SKM-1 treated with dmso at 0.1 percent for 144 hours (cell line): ENCODE results near the gene C22orf15.

ENCODE experiments used
- DNase-seq: peaks from one replicate; lab custom pipeline; 2025; ENCODE audit not compliant: unreplicated experiment; lab: John Stamatoyannopoulos, UW

Gene C22orf15

DNA sequence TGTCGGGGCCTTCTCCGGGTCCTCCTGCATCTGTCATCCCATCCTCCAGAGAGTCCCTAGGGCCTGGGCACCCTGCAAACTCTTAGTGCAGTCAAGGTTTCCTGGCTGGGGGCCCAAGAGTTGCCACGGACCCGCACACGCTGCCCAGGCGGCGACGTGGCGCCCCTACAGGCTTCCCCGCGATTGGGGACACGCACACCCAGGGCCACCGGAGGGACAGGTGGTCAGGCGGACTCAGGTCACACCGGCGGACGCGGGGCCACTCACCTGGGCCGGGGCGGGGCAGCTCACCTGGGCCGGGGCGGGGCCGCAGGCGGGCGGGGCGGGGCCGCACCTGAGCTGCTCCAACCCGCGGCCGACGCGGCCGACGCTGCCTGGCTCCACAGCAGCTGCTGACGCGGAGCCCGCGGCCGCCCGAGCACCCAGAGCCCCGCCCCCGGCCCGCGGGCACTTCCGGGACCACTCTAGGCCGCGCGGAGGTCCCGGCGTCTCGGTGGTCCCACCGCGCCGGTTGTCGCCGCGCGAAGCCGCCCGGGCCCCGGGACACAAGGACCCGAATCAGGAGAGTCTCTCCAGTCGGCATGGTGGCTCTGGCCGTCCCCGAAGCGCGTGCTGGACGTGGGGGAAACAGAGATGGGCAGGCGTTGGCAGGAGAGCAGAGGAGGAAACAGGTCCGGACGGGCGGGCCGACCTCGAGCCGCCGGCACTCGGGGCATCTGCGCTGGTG is 11.9 kb upstream of the C22orf15 start, which contains the start of gene ZNF70:
ZNF70 (minus strand) TSS at position 399 of the 727 bp plus-strand sequence. CDS start 5,972 bp downstream, outside the sequence.
- peak; percentile 45 for DNase-seq

DNA sequence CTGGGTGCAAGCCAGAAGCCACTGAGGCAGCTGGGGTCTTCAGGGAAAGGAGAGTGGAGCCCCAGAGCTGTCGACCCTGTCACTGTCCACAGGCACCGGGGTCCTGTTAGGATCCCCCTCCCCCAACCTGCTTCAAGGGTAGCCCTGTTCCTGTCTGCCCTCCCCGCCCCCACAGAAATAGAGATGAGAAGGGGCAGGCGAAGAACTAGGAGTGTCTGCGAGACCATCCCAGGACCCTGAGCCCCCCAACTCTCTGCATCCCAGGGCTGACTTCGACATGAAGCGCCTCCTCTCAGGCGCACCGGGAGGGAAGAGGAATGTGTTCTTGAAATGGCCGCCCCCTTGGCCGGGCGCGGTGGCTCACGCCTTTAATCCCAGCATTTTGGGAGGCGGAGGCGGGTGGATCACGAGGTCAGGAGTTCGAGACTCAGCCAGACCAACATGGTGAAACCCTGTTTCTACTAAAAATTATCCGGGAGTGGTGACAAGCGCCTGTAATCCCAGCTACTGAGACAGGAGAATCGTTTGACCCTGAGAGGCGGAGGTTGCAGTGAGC is 11.3 kb upstream of the C22orf15 start:
- DNase-seq = no peak

DNA sequence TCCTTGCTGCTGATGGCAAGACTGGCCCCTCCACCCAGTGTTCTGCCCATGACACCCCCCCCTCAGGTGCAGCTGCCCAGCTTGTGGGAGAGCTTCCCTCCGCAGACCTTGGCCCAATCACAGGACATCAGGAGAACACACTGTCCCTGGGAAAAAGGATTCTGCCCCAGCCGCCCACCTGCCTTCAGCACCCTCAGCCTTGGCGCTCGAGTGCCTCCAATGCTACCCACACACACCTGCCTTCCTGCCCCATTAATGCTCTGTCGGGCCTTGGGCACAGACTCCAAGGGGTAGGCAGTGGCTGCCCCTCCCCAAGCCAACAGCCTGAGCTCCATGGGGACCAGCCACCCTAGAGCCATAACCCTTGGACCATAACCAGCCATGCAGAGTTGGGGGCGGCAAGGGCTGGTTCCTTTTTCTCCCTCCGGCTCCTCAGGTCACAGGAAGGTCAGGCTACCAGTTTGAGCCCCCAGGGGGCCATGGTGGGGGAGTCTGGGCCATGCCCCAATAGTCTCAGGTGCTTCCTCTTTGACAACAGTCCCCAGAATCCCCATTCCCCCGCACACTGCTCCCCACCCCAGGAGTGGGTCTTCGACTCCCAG is 10.6 kb upstream of the C22orf15 start:
- DNase-seq = no peak

DNA sequence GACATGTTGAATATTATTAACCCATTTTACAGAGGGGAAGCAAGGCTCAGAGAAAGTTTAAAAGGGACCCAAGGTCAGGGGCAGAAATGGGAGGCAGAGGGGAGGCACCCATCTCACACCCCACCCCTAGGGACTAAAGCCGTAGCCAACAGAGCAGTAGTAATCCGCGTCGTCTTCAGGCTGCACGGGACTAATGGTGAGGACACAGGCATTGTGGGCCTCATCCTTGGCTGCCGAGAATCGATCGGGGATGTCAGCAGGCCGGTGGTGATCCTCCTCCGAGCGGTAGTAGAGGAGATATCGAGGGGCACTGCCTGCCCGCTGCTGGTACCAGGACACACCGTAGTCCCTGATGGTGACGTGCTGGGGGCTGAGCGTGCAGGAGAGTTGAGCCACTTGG is 10.0 kb upstream of the C22orf15 start:
- DNase-seq = no peak

DNA sequence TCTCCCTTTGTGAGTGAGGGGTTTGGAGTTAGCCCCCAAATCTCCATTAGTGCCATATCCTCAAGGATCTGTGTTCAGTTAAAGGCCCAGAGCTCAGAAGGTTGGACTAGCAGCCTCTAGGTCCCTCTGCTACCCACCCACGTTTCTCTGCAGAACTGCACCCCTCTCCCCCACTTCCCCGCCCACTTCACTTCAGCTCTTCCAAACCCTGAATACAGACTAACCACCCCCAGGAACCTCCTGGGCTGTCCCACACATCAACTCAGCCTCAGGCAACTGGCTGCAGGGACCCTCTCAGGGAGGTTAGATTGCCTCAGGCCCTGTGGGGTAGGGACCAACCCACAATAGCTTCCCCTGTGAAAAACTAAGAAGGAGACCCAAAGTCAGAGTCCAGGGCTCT is 9.4 kb upstream of the C22orf15 start:
- no peak for DNase-seq

DNA sequence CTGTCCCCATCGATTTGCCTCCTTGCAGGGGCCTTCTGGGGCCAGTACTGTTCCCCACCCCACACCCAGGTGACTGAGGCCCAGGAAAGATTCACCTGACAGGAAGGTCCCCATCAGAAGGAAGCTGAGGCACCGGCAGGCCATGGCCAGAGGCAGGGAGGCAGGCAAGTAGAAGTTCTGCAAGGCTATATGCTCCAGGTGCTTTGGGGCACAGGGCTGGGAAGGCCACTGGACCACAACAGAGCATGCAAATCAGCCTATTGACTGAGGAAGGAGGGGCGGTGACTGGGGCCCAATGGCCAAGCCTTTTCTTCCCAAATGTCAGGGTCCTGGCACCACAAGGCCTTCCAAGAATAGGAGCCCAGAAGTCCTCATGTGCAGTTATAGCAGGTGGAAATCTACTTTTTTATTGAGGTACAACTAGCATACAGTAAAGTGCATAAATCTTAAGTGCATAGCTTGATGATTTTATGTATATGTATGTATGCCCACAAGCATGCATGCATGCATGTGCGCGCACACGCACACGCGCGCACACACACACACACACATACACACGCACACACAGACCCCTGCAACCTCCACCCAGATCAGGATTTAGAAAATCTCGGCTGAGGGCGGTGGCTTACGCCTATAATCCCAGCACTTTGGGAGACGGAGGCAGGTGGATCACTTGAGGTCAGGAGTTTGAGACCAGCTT is 8.4 kb upstream of the C22orf15 start, which contains the start of gene VPREB3:
VPREB3 (minus strand) TSS at position 206 of the 700 bp plus-strand sequence; CDS start at position 144, 62 bp downstream.
- no peak for DNase-seq

DNA sequence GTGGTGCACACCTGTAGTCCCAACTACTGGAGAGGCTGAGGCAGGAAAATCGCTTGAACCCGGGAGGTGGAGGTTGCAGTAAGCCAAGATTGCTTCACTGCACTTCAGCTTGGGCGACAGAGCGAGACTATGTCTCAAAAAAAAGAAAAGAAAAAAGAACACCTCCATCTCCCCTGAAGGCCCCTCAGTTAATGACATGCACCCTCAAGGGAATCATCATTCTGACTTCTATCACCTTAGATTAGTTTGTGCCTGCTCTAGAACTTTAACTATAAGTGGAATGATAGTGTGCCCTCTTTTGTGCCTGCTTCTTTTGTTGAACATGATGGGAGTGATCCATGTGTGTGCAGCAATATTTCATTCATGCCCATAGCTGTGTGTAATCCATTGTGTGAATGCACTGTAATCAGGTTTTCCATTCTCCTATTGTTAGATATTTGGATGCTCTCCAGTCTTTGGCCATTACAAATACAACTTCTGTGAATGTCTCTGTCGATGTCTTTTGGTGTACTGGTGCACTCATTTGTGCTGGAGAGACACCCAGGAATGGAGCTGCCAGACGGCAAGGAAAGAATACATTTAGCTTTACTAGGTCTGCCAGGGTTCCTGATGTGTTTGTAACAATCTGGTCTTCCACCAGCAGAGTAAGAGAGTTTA is 7.7 kb upstream of the C22orf15 start:
- no peak for DNase-seq

DNA sequence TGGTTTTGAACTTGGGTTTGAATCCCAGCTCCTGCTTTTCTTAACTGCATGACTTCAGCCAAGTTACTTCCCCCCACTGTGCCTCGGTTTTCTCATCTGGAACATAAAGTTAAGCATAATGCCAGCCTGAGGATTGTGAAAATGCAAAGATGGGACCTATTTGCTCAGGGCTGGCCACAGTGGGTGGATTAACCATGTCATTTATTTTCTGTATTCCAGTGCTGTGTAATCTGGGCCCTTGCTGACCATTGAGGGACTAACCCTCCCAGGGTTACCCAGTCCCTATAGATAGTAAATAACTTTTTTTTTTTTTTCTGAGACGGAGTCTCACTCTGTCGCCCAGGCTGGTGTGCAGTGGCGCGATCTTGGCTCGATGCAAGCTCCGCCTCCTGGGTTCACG is 7.1 kb upstream of the C22orf15 start:
- DNase-seq = no peak

DNA sequence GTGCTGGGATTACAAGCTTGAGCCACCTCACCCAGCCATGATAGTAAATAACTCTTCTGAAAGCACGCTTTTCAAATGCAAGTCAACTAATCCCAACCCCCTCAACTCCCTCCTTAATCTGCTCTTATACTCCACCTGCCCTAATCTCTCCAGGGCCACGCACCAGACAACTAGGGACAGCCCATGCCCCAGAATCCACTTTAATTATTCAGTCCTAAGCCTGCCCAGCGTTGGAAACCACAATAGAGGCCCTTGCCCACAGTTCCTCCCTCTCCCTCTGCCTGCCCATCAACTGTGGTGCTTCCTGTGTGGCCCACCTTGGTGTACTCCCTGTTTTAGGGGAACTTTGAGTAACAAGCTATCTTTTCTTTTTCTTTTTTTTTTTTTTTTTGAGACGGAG is 5.9 kb upstream of the C22orf15 start:
- DNase-seq = no peak

DNA sequence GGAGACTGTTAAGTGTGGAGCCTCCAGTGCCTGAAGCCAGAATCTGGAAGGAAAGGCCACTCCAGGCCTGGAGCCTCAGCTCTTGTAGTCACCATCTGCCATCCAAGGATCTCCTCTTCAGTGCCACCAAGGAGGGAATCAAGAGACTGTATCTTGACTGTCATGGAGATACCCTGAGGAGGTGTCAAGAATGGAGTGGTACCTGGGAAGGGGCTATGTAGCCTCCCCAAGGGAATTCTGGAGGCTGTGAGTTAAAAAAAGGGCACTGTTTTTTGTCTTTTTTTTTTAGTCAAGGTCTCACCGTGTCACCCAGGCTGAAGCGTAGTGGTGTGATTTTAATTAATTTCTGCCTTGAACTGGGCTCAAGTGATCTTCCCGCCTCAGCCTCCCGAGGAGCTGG is 3.2 kb upstream of the C22orf15 start:
- DNase-seq = no peak

DNA sequence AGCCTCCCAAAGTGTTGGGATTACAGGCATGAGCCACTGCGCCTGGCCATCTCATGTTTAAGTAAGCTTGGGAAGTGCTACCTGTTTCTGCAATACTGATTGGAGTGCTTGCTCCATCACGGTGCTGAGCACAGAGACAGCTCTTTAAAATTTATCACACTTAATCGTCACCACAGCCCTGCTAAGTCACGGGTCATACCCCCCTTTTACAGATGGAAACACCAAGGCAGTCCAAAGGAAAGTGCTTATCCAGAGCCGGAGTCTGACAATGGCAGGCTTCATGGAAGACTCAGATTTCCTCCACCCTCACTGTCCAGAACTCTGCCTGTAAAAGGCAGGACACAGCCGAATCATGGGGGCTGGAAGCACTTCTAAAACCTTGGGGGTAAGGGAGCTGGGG is 2.7 kb upstream of the C22orf15 start:
- DNase-seq = no peak

DNA sequence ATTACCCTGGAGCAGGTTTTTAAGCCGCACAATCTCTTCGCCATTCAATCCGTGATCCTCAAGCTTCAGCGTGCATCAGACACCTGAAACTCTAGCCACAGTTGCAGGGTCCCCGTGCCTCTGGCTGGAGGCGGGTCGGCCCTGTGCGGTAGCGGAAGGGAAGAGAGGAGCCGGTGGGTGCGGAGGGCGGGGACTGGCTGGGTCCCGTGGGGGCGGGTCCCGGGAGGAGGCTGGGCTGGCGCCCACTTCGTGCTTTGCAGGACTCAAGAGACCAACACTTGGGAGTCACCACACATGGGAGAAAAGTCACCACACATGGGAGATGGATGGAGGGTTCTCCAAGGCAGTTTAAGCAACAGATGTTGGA is 772 bp downstream of the C22orf15 start:
- DNase-seq = no peak

DNA sequence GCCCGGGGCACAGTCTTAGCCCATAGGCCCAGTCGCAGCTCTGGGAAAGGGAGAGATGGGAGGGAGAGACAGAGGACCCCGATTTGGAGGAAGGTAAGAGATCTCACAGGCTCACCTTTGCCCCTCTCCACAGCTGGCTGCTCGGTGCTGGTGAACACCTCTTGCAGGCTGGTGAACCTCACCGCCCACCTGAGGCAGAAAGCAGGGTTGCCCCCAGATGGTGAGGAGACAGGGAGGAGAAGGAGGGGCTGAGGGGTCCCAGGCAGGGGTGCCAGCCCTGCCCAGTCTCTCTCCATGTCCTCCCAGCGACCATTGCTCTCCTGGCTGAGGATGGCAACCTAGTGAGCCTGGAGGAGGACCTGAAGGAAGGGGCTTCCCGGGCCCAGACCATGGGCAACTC is 1.2 kb downstream of the C22orf15 start:
- no peak for DNase-seq

DNA sequence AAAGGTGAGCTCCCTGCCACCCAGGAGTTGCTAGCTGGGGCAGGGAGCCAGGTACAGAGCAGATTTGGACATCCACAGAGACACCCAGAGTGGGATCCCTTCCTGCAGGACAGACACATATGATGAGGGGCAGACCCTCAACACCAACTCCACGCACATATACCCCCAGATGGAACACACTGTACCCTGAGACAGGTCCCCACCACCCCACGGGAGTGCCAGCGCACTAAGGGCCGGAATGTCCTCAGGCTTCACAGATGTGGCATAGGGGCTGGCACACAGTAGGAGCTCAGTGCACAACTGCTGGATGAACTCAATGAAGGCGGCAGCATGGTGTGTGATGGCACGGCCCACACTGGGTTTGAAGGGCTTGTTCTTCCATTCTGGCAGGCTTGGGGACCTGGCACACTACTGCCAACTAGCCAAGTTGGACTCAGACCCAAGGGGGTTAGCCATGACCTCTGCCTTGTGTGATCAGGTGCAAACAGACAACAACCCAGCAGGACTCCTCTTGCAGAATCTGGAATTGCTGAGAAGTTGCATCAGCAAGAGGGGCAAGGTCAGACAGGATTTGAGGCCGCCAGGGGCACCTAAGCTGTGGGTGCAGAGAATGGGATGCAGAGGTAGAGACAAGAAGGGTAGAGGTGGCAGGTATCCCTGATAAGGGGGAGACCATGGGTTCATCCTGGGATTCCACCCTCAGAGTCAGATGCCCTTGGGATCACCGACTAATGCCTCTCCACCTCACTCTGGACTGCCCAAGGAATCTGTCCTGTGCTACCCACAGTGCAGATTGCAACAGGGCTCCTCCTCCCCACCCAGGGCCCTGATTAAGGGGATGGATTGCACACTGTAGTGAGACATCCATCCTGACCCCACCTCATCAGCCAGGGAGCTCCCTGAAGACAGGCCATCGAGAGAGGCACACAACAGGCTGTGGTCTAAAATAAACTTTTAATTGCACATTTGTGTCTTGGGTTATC is 2.4 kb downstream of the C22orf15 start:
- no peak for DNase-seq

DNA sequence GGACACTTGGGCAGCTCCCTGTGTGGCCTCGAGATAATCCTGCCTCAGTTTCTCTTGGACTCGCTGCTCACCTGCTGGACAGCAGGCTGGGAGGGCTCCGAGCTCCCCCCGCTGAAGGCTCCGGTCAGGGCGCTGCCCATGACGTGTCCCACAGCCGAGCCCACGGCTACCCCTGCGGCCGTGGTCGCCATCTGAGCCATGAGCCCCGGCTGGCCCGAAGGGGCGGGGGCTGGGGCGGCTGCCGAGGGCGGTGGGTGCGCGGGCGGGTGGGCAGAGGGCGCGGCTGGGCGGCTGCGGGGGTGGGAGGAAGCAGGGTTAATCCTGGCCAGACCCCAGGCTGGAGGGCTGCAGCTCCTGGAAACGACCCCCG is 4.5 kb downstream of the C22orf15 start:
- no peak for DNase-seq

DNA sequence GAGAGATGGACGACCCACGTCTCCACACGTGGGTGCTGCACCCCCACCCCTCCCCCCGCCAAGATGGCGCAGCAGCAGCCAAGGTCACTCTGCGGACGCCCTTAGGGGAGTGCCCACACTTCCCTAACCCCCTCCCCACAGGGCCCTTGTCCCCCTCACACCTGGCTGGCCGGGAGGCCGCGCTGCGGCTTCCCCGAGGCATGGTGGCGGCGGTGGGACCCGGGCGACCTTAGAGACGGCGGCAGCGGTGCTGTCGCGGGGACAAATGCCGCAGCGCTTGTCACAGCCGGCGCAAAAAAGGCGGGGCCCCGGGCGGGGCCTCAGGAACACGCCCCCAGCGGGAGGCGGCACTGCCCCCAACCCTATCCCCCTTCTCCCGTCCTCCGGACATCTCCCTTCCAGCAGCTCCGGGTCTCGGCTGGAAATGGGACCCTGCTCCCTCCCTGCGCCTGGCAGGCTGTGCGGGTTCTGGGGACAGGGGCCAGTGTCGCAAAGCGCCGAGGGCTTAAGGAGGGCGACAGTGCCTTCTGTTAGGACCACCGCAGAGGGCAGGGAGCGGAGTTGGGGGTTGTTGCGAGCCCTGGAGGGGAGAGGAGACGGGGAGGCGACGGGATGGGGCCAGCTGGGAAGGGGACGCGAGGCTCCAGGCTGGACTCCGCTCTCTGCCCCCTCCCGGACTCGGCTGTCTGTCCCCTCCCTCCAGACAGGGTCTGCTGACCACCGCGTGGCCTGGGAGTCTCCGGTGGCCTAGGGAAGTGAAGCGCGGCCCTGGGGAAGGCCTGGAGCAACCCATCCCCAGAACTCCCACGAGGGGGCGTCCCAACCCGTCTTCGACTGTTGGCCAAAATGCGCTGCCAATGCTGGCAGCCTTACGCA is 5.1 kb downstream of the C22orf15 start, which contains the start of gene CHCHD10:
CHCHD10 (minus strand) TSS at position 300 of the 876 bp plus-strand sequence; CDS start at position 202, 98 bp downstream.
- peak; percentile 76 for DNase-seq

DNA sequence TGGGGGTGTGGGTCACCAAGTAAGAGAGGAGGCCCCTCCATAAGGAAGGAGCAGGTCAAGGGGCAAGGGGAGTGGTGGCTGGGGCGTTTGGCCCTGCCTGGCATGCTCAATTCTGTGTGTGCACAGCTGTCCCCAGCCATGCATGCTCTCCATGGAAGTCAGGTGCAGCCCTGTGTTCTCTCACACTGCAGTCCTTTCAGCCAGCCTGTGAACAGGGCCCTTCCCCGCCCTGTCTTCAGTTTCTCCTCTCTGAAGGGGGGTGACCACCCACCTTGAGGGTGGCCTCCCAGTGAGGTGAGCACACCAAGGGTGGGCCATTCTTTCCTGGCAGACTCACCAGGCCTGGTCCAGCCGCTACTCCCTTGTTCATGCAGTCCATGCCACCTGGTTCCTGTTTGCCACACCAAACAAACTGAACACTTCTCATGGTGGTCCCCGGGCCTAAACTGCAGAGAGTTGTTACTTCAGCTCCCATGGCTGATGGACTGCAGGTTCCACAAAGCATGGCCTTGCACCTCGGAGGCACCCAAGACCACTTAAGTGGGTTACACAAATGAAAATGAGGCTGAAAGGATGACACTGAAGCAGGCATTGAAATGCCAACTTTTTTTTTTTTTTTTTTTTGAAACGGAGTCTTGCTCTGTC is 6.7 kb downstream of the C22orf15 start:
- DNase-seq = no peak

DNA sequence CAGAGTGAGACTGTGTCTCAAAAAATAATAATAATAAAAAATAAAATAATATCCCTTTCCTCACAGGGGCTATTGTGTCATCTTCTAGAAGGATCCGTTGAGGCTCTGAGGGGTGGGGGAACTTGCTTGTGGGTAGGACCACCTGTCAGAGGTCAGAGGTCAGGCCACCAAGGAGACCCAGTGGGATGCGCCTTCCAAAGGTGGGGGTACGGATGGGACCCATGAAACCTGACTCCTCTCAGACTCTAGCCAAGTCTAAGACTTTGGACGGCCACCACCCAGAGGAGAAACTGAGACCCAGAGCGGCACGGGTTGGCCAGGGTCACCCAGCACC is 9.5 kb downstream of the C22orf15 start:
- no peak for DNase-seq
